ENCODE results near the gene ZNF3.

- TF ChIP-seq POLR2AphosphoS5 (IDR thresholded peaks at IDR 0.05; ENCODE audit: low read depth, low read length) (no peak), SIN3A (IDR thresholded peaks at IDR 0.05; ENCODE audit: borderline replicate concordance, insufficient read depth, low read length) (no peak)
Measured at GRCh38 chr7:100124301-100125230, 43.0 kb upstream of the ZNF3 start.
